ENCODE data around the gene NIPSNAP2.

Gene NIPSNAP2

DNA sequence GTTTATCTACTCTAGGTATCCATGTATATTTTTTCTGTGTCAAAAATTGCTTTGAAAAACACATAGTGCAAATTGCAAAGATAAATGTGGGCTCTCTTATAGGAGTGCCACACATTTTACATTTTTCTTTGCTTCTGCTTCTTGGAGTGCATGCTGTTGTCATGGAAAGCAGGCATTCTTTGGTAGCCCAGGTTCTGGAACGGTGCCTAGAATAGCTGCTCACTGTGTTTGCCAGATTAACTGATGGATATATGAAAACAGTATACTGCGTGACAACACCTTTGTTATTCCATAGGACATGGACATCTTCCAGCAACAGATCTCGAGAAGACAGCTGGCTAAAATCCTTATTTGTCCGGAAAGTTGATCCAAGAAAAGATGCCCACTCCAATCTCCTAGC lies 13.4 kb downstream of the NIPSNAP2 start:
- peak; percentile 84 for DNase-seq (ENCODE audit: low read depth)
- TF ChIP-seq CTCF (conservative IDR thresholded peaks at IDR 0.05; ENCODE audit: low read depth, low read length) = no peak
- H3K4me3 ChIP-seq (ENCODE audit: low read depth, low read length) = no peak overlapping the region

GRCh38 chr7:55980266-55980665 lies 15.9 kb downstream of the NIPSNAP2 start:
- no peak for DNase-seq (ENCODE audit: low read depth)
- no peak for TF ChIP-seq CTCF (conservative IDR thresholded peaks at IDR 0.05; ENCODE audit: low read depth, low read length)
- H3K4me3 ChIP-seq (ENCODE audit: low read depth, low read length) = no peak overlapping the region

DNA sequence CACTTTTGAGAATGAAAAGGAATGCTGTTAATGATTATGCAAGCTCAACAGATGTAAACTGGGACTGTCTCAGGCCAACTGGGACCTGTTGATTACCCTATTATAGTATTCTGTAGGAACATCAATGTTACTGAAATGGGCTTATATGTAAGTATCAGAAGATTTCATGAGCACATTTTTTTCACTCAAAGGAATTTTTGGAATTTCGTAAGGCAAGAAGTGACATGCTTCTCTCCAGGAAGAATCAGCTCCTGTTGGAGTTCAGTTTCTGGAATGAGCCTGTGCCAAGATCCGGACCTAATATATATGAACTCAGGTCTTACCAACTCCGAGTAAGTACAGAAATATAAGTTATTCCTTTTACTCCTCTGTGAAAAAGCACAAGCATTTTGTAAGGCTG lies 19.2 kb downstream of the NIPSNAP2 start:
- no peak for DNase-seq (ENCODE audit: low read depth)
- H3K4me3 ChIP-seq (ENCODE audit: low read depth, low read length) = no peak overlapping the region
- no peak for TF ChIP-seq CTCF (conservative IDR thresholded peaks at IDR 0.05; ENCODE audit: low read depth, low read length)

- H3K4me3 ChIP-seq (ENCODE audit: low read depth, low read length) = no peak overlapping the region
- no peak for DNase-seq (ENCODE audit: low read depth)
- no peak for TF ChIP-seq CTCF (conservative IDR thresholded peaks at IDR 0.05; ENCODE audit: low read depth, low read length)
Observed at GRCh38 chr7:55992346-55992745, 28.0 kb downstream of the NIPSNAP2 start.

DNA sequence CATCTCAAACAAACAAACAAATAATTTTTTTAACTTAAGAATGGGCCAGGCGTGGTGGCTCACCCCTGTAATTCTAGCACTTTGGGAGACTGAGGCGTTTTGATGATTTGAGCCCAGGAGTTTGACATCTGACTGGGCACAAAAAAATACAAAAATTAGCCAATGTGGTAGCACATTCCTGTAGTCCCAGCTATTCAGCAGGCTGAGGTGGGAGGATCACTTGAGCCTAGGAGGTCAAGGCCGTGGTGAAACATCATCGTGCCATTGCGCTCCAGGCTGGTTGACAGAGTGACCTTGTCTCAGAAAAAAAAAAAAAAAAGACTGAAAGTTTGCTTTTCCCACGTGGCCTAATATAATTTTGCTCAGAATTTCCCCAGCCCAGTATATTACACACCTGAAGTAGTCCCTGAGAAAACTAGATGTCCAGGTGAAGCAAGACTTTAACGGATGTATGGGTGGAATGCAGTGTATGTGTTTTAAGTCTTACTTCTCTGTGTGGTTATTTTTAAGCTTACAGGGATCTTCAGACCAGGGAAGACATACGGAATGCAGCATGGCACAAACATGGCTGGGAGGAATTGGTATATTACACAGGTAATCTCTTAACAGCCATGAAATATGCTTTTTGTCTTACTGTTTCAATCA lies 32.6 kb downstream of the NIPSNAP2 start:
- H3K4me3 ChIP-seq (ENCODE audit: low read depth, low read length) = no peak overlapping the region
- DNase-seq (ENCODE audit: low read depth) = no peak
- TF ChIP-seq CTCF (conservative IDR thresholded peaks at IDR 0.05; ENCODE audit: low read depth, low read length) = no peak

- TF ChIP-seq CTCF (conservative IDR thresholded peaks at IDR 0.05; ENCODE audit: low read depth, low read length) = no peak
- no peak for DNase-seq (ENCODE audit: low read depth)
- no peak overlapping the region for H3K4me3 ChIP-seq (ENCODE audit: low read depth, low read length)
Observed at GRCh38 chr7:56003749-56004148, 39.4 kb downstream of the NIPSNAP2 start.

GRCh38 chr7:56007167-56007652 lies 42.8 kb downstream of the NIPSNAP2 start:
- TF ChIP-seq CTCF (conservative IDR thresholded peaks at IDR 0.05; ENCODE audit: low read depth, low read length) = no peak
- peak; percentile 25 for DNase-seq (ENCODE audit: low read depth)
- no peak overlapping the region for H3K4me3 ChIP-seq (ENCODE audit: low read depth, low read length)

Measured in choroid plexus epithelial cell (primary cell).